Keratinocyte (primary cell): ENCODE results near the gene KRTAP5-4. TPM values are rescaled to one million over a fixed set of nuclear protein-coding genes. Genes with fewer than 3 reads are reported as not detected.

Source experiments
- DNase-seq: peaks from one replicate; pipeline ENCODE4 v3.0.0-alpha.2; 2011; ENCODE audit warnings: low read depth, missing footprints, low spot score
- FAIRE-seq: peaks from 2 replicates; lab custom pipeline; 2011; peaks lifted over from hg19 to GRCh38; lab: Jason Lieb, UNC
- H2AFZ ChIP-seq: 2 replicates; pipeline ENCODE4 v1.6.0; 2012; ENCODE audit warnings: low read length, control low read depth, inconsistent platforms; ENCODE audit not compliant: control insufficient read depth
- H3K27ac ChIP-seq: 2 replicates; pipeline ENCODE4 v1.5.1; 2011; ENCODE audit warnings: low read length; ENCODE audit not compliant: control insufficient read depth, insufficient read depth
- H3K27me3 ChIP-seq: 3 replicates; pipeline ENCODE4 v1.6.0; 2011; ENCODE audit warnings: low read length; ENCODE audit not compliant: control insufficient read depth, insufficient read depth; ENCODE audit errors: extremely low read depth
- H3K36me3 ChIP-seq, 2 experiments: 2 replicates in 1 of 2; 3 replicates in 1 of 2; pipeline ENCODE4 v1.5.1; 2011; ENCODE audit warnings: low read length in 2 of 2, mild to moderate bottlenecking in 1 of 2; ENCODE audit not compliant: control insufficient read depth in 2 of 2, insufficient read depth in 2 of 2; ENCODE audit errors: extremely low read depth in 1 of 2
- H3K4me1 ChIP-seq: 3 replicates; pipeline ENCODE4 v1.5.1; 2011; ENCODE audit warnings: low read length; ENCODE audit not compliant: control insufficient read depth, insufficient read depth; ENCODE audit errors: extremely low read depth
- H3K4me2 ChIP-seq: 3 replicates; pipeline ENCODE4 v1.6.0; 2011; ENCODE audit warnings: low read depth, low read length; ENCODE audit not compliant: control insufficient read depth, insufficient read depth; ENCODE audit errors: extremely low read depth
- H3K4me3 ChIP-seq, 3 experiments: fragments of 200-600 bp in 1 of 3; sonication (generic) in 1 of 3; 2 replicates in 2 of 3; 3 replicates in 1 of 3; pipeline ENCODE4 v1.5.1; 2011 to 2016; ENCODE audit warnings: low read length in 3 of 3, mild to moderate bottlenecking in 3 of 3, control low read depth in 2 of 3, inconsistent platforms in 1 of 3, low read depth in 1 of 3, mixed read lengths in 1 of 3, mixed run types in 1 of 3, moderate library complexity in 1 of 3; ENCODE audit not compliant: control insufficient read depth in 2 of 3, insufficient read depth in 2 of 3; ENCODE audit errors: extremely low read depth in 1 of 3
- H3K79me2 ChIP-seq: 2 replicates; pipeline ENCODE4 v1.6.0; 2012; ENCODE audit warnings: low read length; ENCODE audit not compliant: control insufficient read depth, insufficient read depth
- H3K9ac ChIP-seq: 3 replicates; pipeline ENCODE4 v1.6.0; 2011; ENCODE audit warnings: low read length; ENCODE audit not compliant: control insufficient read depth, insufficient read depth; ENCODE audit errors: extremely low read depth
- H3K9me1 ChIP-seq: 3 replicates; pipeline ENCODE4 v1.6.0; 2011; ENCODE audit warnings: low read length; ENCODE audit not compliant: control insufficient read depth, insufficient read depth; ENCODE audit errors: extremely low read depth
- H3K9me3 ChIP-seq: 2 replicates; pipeline ENCODE4 v1.5.1; 2012; ENCODE audit warnings: low read depth, low read length; ENCODE audit not compliant: control insufficient read depth
- H4K20me1 ChIP-seq: 3 replicates; pipeline ENCODE4 v1.6.0; 2011; ENCODE audit warnings: low read length; ENCODE audit not compliant: control insufficient read depth, insufficient read depth; ENCODE audit errors: extremely low read depth
- EZH2 ChIP-seq: IDR thresholded peaks from one replicate; pipeline ENCODE4 v1.6.1; 2012; ENCODE audit warnings: inconsistent platforms, mild to moderate bottlenecking, low read length, moderate library complexity
- dilution Hi-C: fragments of 300-500 bp; cut with MboI; formaldehyde crosslinking; loops from one replicate; pipeline ENCODE4 v1.7.0; 2020; ENCODE audit warnings: low sequenced_read_pairs; ENCODE audit not compliant: extremely low pct_ligation_motif_present
- polyA plus RNA-seq, 5 experiments: library from polyadenylated mRNA; depleted of rRNA in 3 of 5; stranded (reverse) in 3 of 5; stranded (forward) in 1 of 5; unstranded in 1 of 5; fragments of >200 nt; gene quantifications; 1 replicate in 1 of 5; 2 replicates in 3 of 5; 3 replicates in 1 of 5; pipeline versions ENCODE4 v1.2.1 to v1.2.3, GENCODE V29; 2011 to 2012; ENCODE audit warnings: missing spikeins in 2 of 5, low read depth in 1 of 5, low replicate concordance in 1 of 5
- TF ChIP-seq, protein P1 (sequence below), 3 experiments: IDR thresholded peaks in 1 of 3; conservative IDR thresholded peaks in 1 of 3; optimal IDR thresholded peaks in 1 of 3; 2 replicates in 2 of 3; 3 replicates in 1 of 3; pipeline versions ENCODE3 to v1.5.1; 2011; ENCODE audit warnings: low read length in 3 of 3, mild to moderate bottlenecking in 3 of 3, moderate library complexity in 2 of 3, control low read depth in 1 of 3, inconsistent platforms in 1 of 3; ENCODE audit not compliant: insufficient read depth in 2 of 3; ENCODE audit errors: extremely low read depth in 1 of 3

The KRTAP5-4 gene
- polyA plus RNA-seq, 1 donor (not counting 4 experiments of a cell fraction or from before 2014, with no cell fraction given) = not detected

DNA sequence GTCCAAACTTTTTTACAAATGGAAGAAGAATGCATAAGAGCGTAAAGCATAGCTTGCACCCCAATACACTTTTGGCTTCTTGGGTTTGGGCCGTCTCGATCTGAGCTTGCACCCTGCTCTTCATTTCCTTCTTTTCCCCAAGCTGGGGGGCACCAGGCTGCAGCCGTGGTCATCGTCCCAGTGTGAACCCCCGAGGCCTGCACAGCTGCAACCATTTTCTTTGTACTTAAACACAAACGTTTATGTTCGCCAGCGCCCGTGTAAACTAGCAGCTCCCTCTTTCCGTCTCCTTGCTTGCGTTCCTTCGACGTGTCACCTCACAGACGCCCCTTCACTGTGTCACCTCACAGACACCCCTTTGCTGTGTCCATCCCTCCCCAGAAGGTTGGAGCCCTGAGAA lies 17.7 kb upstream of the KRTAP5-4 start:
- Histone ChIP-seq H3K4me1 (no peaks in the 10 kb centered on the region), H3K9ac (no peak overlapping the region), H3K9me3 (no peaks in the 10 kb centered on the region), H3K36me3 (no peaks in the 10 kb centered on the region), H3K27me3 (peaks cover 28% of the 10 kb centered on the region), H3K4me2 (no peak overlapping the region), H3K79me2 (no peaks in the 10 kb centered on the region), H3K4me3 (no peak overlapping the region), H3K9me1 (no peaks in the 10 kb centered on the region), H3K27ac (no peak overlapping the region), H4K20me1 (peaks cover 4% of the 10 kb centered on the region), H2AFZ (no peak overlapping the region)
- DNase-seq (no peak), FAIRE-seq (no peak)
- no peak for TF ChIP-seq EZH2
- TF ChIP-seq, protein P1, sequence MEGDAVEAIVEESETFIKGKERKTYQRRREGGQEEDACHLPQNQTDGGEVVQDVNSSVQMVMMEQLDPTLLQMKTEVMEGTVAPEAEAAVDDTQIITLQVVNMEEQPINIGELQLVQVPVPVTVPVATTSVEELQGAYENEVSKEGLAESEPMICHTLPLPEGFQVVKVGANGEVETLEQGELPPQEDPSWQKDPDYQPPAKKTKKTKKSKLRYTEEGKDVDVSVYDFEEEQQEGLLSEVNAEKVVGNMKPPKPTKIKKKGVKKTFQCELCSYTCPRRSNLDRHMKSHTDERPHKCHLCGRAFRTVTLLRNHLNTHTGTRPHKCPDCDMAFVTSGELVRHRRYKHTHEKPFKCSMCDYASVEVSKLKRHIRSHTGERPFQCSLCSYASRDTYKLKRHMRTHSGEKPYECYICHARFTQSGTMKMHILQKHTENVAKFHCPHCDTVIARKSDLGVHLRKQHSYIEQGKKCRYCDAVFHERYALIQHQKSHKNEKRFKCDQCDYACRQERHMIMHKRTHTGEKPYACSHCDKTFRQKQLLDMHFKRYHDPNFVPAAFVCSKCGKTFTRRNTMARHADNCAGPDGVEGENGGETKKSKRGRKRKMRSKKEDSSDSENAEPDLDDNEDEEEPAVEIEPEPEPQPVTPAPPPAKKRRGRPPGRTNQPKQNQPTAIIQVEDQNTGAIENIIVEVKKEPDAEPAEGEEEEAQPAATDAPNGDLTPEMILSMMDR (optimal IDR thresholded peaks at IDR 0.05 in 1 of 3, IDR thresholded peaks at IDR 0.05 in 1 of 3, conservative IDR thresholded peaks at IDR 0.05 in 1 of 3; ENCODE audit: extremely low read depth in 1 of 3, insufficient read depth in 2 of 3, low read length in 3 of 3) = peak in 1 of 3 experiments; percentile 8
- dilution Hi-C loops = loop anchor here (10.0 kb wide), 1 partner anchor 105 kb away; no protein-coding TSS in a partner anchor

DNA sequence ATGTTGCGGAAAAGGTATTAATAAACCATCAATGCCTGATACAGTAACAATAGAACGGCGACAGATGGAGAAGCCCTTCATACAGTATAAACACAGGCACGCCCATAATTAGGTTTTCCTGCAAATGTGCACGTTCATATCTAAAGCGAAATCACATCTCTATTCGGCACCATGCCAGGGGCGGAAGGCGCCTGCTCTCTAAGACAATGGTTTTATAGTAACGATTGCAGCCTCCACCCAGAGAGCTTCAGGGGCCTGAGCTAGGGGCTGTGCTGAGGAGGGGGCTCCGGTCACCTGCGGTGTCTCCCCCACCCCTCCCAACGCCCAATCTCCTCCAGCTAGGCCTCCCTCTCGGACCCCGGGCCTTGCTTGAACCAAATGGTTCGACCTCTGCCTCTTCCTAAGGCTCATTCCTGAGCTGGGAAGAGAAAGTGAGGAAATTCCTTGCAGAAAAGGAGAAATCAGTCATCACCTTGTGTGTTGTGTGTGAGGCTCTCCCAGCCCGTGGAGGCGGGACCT lies 17.2 kb upstream of the KRTAP5-4 start:
- H4K20me1 ChIP-seq = peaks cover 4% of the 10 kb centered on the region
- TF ChIP-seq, protein P1 (optimal IDR thresholded peaks at IDR 0.05 in 1 of 3, IDR thresholded peaks at IDR 0.05 in 1 of 3, conservative IDR thresholded peaks at IDR 0.05 in 1 of 3; ENCODE audit: extremely low read depth in 1 of 3, insufficient read depth in 2 of 3, low read length in 3 of 3) = no peak
- no peak for TF ChIP-seq EZH2
- H3K36me3 ChIP-seq = no peaks in the 10 kb centered on the region
- DNase-seq = no peak
- no peaks in the 10 kb centered on the region for H3K4me1 ChIP-seq
- no peak overlapping the region for H3K27ac ChIP-seq
- peak overlapping the region; percentile 7 for H3K4me2 ChIP-seq
- H3K9ac ChIP-seq = no peak overlapping the region
- FAIRE-seq = no peak
- H3K4me3 ChIP-seq = no peak overlapping the region
- H3K9me3 ChIP-seq = no peaks in the 10 kb centered on the region
- H3K9me1 ChIP-seq = no peaks in the 10 kb centered on the region
- H2AFZ ChIP-seq = no peak overlapping the region
- H3K27me3 ChIP-seq = peaks cover 28% of the 10 kb centered on the region
- H3K79me2 ChIP-seq = no peaks in the 10 kb centered on the region
- dilution Hi-C loops = loop anchor here (10.0 kb wide), 1 partner anchor 104 kb away; no protein-coding TSS in a partner anchor
